Measurements from ENCODE around the gene HDGFL2. TPM values are rescaled to one million over a fixed set of nuclear protein-coding genes. Genes with fewer than 3 reads are reported as not detected.

The HDGFL2 gene
- total RNA-seq, 2 donors from 2014 or later: 24.9 to 33.6 TPM

DNA sequence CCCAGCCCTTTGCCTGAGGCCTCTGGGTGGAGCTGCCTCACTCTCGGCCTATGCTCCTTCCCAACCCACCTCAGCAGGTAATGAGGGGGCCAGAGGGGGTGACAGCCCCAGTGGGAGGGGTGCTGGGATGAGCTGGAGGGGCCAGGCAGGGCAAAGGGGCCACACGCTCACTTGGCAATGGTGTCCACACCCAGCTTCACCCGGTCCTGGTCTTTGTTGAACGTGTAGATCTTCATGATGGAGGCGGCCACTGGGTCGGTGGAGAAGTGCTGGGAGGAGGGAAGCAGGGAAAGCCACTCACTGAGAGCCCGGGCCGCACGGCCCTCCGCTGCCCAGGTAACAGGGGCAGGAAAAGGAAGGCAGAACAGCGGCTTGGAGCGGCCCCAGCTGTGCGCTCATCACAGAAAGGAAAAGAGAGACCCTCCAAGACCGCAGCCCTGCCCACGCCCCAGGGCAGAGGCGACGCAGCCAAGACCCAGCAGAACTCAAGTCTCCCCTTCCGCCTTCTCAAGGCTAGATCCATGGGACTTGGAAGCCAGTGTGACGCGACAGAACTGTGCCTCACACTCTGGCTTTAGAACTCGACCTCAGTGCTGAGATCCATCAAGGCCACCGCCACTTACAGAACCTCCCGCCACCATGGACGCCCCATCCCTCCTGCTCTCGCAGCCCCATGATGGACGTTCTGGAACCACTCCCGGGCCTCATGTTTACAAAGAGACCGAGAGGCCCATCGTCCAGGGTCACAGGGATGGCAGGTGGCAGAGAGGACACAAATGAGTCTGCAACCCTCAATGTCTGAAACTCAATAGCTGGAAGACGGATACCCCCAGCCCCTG is 23.7 kb upstream of the HDGFL2 start:
- peaks cover 27% of the 10 kb centered on the region for H3K4me1 ChIP-seq
- 58 to 61% methylated on average over 28 to 30 of the region's 30 CpGs for WGBS, 2 donors
- H3K27me3 ChIP-seq: no peaks in the 10 kb centered on the region
- TF ChIP-seq POLR2A (IDR thresholded peaks at IDR 0.05): no peak
- intact Hi-C loops (cut with DNase I): no loop called here
- H3K9me3 ChIP-seq: no peaks in the 10 kb centered on the region
- H3K27ac ChIP-seq: peak overlapping the region; percentile 61 to 83 (median 77)
- H3K36me3 ChIP-seq (replicated peaks in 1 of 2; ENCODE audit: insufficient read depth in 1 of 2, low read depth in 2 of 2): peaks cover 12 to 52% of the 10 kb centered on the region in 2 donors
- DNase-seq: peak; percentile 80 to 89 (median 86)
- no peak overlapping the region for H3K4me3 ChIP-seq
- ATAC-seq: peak; percentile 74

DNA sequence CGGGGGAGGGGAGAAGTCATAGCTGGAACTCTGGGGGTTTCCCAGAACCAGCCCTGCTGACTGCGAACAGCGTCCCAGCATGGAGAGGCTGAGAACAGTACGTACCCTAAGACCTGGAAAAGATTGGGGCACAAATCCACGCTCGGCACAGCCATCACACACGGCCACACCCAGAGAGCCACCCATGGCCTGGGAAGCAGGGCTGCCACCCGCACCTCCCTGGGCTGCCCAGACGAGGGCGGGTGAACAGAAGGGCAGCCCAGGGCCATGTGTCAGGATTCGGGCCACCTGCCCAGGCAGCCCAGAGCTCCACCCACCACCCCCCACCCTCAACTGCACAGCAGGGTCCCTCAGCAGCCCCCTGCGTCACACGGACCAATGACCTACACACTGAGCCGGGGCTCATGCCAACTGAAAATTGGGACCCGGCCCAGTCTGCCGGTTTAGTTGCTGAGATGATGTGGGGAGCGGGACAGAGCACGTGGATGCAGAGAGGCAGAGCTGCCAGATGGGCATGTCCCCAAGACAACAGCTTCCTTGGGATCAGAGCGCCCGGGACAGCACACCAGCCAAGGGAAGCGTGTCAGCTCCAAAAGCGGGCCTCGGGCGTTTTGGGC is 23.0 kb upstream of the HDGFL2 start:
- intact Hi-C loops (cut with DNase I): no loop called here
- Histone ChIP-seq H3K4me3 (no peak overlapping the region), H3K27me3 (no peaks in the 10 kb centered on the region), H3K4me1 (peaks cover 27% of the 10 kb centered on the region), H3K27ac (peak overlapping the region; percentile 61 to 83 (median 77)), H3K9me3 (no peaks in the 10 kb centered on the region), H3K36me3 (replicated peaks in 1 of 2; ENCODE audit: insufficient read depth in 1 of 2, low read depth in 2 of 2) (peaks cover 12 to 58% of the 10 kb centered on the region in 2 donors)
- TF ChIP-seq, protein P1, sequence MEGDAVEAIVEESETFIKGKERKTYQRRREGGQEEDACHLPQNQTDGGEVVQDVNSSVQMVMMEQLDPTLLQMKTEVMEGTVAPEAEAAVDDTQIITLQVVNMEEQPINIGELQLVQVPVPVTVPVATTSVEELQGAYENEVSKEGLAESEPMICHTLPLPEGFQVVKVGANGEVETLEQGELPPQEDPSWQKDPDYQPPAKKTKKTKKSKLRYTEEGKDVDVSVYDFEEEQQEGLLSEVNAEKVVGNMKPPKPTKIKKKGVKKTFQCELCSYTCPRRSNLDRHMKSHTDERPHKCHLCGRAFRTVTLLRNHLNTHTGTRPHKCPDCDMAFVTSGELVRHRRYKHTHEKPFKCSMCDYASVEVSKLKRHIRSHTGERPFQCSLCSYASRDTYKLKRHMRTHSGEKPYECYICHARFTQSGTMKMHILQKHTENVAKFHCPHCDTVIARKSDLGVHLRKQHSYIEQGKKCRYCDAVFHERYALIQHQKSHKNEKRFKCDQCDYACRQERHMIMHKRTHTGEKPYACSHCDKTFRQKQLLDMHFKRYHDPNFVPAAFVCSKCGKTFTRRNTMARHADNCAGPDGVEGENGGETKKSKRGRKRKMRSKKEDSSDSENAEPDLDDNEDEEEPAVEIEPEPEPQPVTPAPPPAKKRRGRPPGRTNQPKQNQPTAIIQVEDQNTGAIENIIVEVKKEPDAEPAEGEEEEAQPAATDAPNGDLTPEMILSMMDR (IDR thresholded peaks at IDR 0.05): peak in 4 of 7 experiments; percentile 27 to 40 (median 32)
- peak in 2 of 3 donors; percentile 6 to 13 for TF ChIP-seq POLR2A (IDR thresholded peaks at IDR 0.05)
- ATAC-seq: peak; percentile 74
- peak; percentile 76 to 86 (median 84) for DNase-seq
- WGBS, 2 donors: 36 to 48% methylated on average over 16 to 24 of the region's 24 CpGs

DNA sequence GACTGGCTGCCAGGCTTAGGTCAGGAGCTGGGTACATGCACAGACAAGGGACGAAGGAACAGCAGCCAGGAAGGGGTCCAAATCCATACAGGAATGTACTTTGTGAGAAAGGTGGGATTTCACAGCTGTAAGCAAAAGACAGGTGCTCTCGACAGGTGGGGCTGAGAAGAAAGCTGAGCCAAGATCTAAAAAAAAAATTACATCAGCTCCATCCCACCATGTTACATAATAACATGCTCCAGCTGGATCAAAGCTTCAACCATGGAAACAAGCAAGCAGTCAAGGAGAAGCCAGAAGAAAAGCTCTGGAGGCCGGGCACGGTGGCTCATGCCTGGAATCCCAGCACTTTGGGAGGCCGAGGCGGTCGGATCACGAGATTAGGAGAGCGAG is 22.5 kb upstream of the HDGFL2 start:
- Histone ChIP-seq H3K27ac (peak overlapping the region; percentile 61 to 83 (median 77)), H3K36me3 (replicated peaks in 1 of 2; ENCODE audit: insufficient read depth in 1 of 2, low read depth in 2 of 2) (peaks cover 12 to 59% of the 10 kb centered on the region in 2 donors), H3K4me3 (no peak overlapping the region), H3K27me3 (no peaks in the 10 kb centered on the region), H3K4me1 (peaks cover 27% of the 10 kb centered on the region), H3K9me3 (no peaks in the 10 kb centered on the region)
- intact Hi-C loops (cut with DNase I): no loop called here
- TF ChIP-seq POLR2A (IDR thresholded peaks at IDR 0.05): no peak
- TF ChIP-seq, protein P1 (IDR thresholded peaks at IDR 0.05): no peak
- DNase-seq: no peak
- peak; percentile 9 for ATAC-seq
- WGBS, 2 donors: 72 to 73% methylated on average over 9 of the region's 9 CpGs

DNA sequence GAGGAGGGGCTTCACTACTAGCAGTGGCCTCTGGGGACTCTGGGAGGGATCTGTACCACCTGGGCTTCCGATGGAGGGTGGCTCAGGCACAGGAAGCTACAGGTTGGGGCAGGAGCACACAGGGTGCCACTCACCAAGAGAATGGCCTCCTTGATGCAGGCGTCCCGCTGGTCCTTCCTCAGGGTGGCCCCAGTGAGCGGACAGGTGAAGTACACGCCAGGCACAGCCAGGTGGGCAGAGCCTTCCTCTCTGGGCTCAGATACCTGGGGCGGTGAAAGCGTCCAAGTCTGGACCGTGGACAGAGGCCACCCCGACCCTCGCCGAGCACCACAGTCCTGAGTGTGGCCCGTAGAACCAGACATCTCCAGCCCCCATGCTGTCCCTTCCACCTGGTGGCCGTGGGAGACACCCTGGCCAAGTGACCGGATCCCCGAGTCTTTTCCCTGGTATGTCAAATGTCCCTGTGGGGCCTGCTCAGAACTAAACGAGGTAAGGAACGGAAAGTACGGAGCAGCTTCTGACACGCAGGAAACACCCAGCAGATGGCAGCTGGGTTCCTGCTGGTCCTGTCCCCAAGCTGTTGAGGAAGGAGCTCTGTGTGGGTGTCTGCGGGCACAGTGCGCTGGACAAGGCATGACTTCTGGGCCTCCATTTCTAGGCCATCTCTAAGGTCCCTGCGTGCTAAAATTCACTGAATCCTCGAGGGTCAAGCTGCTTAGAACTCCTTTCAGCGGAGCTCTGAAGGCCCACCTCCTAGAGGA is 19.7 kb upstream of the HDGFL2 start:
- intact Hi-C loops (cut with DNase I): no loop called here
- H3K4me3 ChIP-seq: no peak overlapping the region
- no peaks in the 10 kb centered on the region for H3K9me3 ChIP-seq
- peaks cover 43% of the 10 kb centered on the region for H3K4me1 ChIP-seq
- peaks cover 0 to 36% of the 10 kb centered on the region in 2 donors for H3K36me3 ChIP-seq (replicated peaks in 1 of 2; ENCODE audit: insufficient read depth in 1 of 2, low read depth in 2 of 2)
- H3K27ac ChIP-seq: no peak overlapping the region
- DNase-seq: no peak
- TF ChIP-seq POLR2A (IDR thresholded peaks at IDR 0.05): no peak
- TF ChIP-seq, protein P1 (IDR thresholded peaks at IDR 0.05): no peak
- no peak for ATAC-seq
- H3K27me3 ChIP-seq: no peaks in the 10 kb centered on the region
- 74 to 93% methylated on average over 7 to 24 of the region's 24 CpGs for WGBS, 2 donors
